IMR-90 (cell line): ENCODE results near the gene CCDC83. TPM values are rescaled to one million over a fixed set of nuclear protein-coding genes. Genes with fewer than 3 reads are reported as not detected.

Source experiments
- ATAC-seq: fragments of 200-7000 bp; cut with Tn5 transposase; 2 replicates; pipeline ENCODE4 v1.9.1; 2020; ENCODE audit warnings: low read depth, mild to moderate bottlenecking, moderate library complexity
- BruUV-seq: library from RNA; stranded (reverse); fragments of 400-500 nt; replicated peaks from 2 replicates; lab custom pipeline; 2021; lab: Mats Ljungman, UMichigan
- CTCF ChIA-PET: fragments of 300-600 bp; formaldehyde crosslinking; extraction: SDS; loops from one replicate; lab custom pipeline; 2021; ENCODE audit warnings: antibody characterized with exemption; lab: Yijun Ruan, JAX
- POLR2A ChIA-PET: fragments of 300-600 bp; sonication (Branson Sonifier 250); formaldehyde crosslinking; loops from one replicate; lab custom pipeline; 2022; ENCODE audit warnings: antibody characterized with exemption; ENCODE audit not compliant: unreplicated experiment; lab: Charles Lee
- DNase-seq: peaks from one replicate; pipeline ENCODE4 v3.0.0; 2013
- H2AFZ ChIP-seq: replicated peaks from 2 replicates; pipeline ENCODE3; 2013; ENCODE audit warnings: low read length, mild to moderate bottlenecking; ENCODE audit not compliant: poor library complexity
- H2AK5ac ChIP-seq: 2 replicates; pipeline ENCODE4 v1.6.1; 2013; ENCODE audit warnings: low read depth, low read length, inconsistent platforms
- H2AK9ac ChIP-seq: replicated peaks from 2 replicates; pipeline ENCODE3; 2013; ENCODE audit warnings: mild to moderate bottlenecking, low read depth, low read length, moderate library complexity; ENCODE audit not compliant: poor library complexity
- H2BK120ac ChIP-seq: 2 replicates; pipeline ENCODE4 v1.6.1; 2013; ENCODE audit warnings: low read depth, low read length, inconsistent platforms
- H2BK15ac ChIP-seq: 3 replicates; pipeline ENCODE4 v1.6.1; 2013; ENCODE audit warnings: low read depth, low read length, inconsistent platforms
- H2BK20ac ChIP-seq: 2 replicates; pipeline ENCODE4 v1.6.1; 2013; ENCODE audit warnings: low read depth, mild to moderate bottlenecking, inconsistent platforms, low read length, moderate library complexity
- H2BK5ac ChIP-seq: 2 replicates; pipeline ENCODE4 v1.6.1; 2013; ENCODE audit warnings: mild to moderate bottlenecking, low read depth, low read length, inconsistent platforms; ENCODE audit not compliant: poor library complexity, severe bottlenecking
- H3K14ac ChIP-seq: replicated peaks from 2 replicates; pipeline ENCODE4 v1.6.1; 2013; ENCODE audit warnings: low read depth, low read length, inconsistent platforms
- H3K18ac ChIP-seq: 2 replicates; pipeline ENCODE4 v1.6.1; 2013; ENCODE audit warnings: low read depth, low read length, control low read depth
- H3K23ac ChIP-seq: 2 replicates; pipeline ENCODE4 v1.6.1; 2013; ENCODE audit warnings: low read depth, low read length, inconsistent platforms
- H3K27ac ChIP-seq: 2 replicates; pipeline ENCODE4 v1.5.1; 2013; ENCODE audit warnings: mild to moderate bottlenecking, control low read depth, low read length; ENCODE audit not compliant: insufficient read depth
- H3K27me3 ChIP-seq: 2 replicates; pipeline ENCODE4 v1.6.1; 2013; ENCODE audit warnings: low read length; ENCODE audit not compliant: control insufficient read depth, insufficient read depth
- H3K36me3 ChIP-seq: 2 replicates; pipeline ENCODE4 v1.6.1; 2013; ENCODE audit warnings: low read length, mixed read lengths; ENCODE audit not compliant: control insufficient read depth, insufficient read depth
- H3K4ac ChIP-seq: 2 replicates; pipeline ENCODE4 v1.6.1; 2013; ENCODE audit warnings: low read depth, low read length, inconsistent platforms
- H3K4me1 ChIP-seq: 2 replicates; pipeline ENCODE4 v1.6.1; 2013; ENCODE audit warnings: low read length, mixed read lengths; ENCODE audit not compliant: control insufficient read depth, insufficient read depth
- H3K4me2 ChIP-seq: 2 replicates; pipeline ENCODE4 v1.6.1; 2013; ENCODE audit warnings: low read depth, mild to moderate bottlenecking, control low read depth, low read length, moderate library complexity
- H3K4me3 ChIP-seq: 2 replicates; pipeline ENCODE4 v1.5.1; 2013; ENCODE audit warnings: low read depth, mild to moderate bottlenecking, control low read depth, low read length, moderate library complexity; ENCODE audit not compliant: insufficient read depth
- H3K56ac ChIP-seq: 2 replicates; pipeline ENCODE4 v1.6.1; 2013; ENCODE audit warnings: low read length, inconsistent platforms; ENCODE audit not compliant: insufficient read depth; ENCODE audit errors: extremely low read depth
- H3K79me1 ChIP-seq, 2 experiments: 2 replicates each; pipeline ENCODE4 v1.6.1; 2013; ENCODE audit warnings: low read length in 2 of 2, inconsistent platforms in 1 of 2, low read depth in 1 of 2
- H3K9ac ChIP-seq: 2 replicates; pipeline ENCODE4 v1.6.1; 2013; ENCODE audit warnings: low read depth, low read length, control low read depth
- H3K9me1 ChIP-seq: 2 replicates; pipeline ENCODE4 v1.6.1; 2013; ENCODE audit warnings: low read length, inconsistent platforms; ENCODE audit not compliant: insufficient read depth
- H3K9me3 ChIP-seq: 2 replicates; pipeline ENCODE4 v1.6.1; 2013; ENCODE audit warnings: low read length; ENCODE audit not compliant: control insufficient read depth, insufficient read depth
- H4K20me1 ChIP-seq: 2 replicates; pipeline ENCODE4 v1.6.1; 2013; ENCODE audit warnings: low read length, inconsistent platforms; ENCODE audit not compliant: insufficient read depth
- H4K5ac ChIP-seq: 2 replicates; pipeline ENCODE4 v1.6.1; 2013; ENCODE audit warnings: mild to moderate bottlenecking, low read depth, low read length, control low read depth
- H4K8ac ChIP-seq, 2 experiments: 2 replicates each; pipeline ENCODE4 v1.6.1; 2013; ENCODE audit warnings: low read depth in 2 of 2, low read length in 2 of 2, control low read depth in 1 of 2, inconsistent platforms in 1 of 2
- H4K91ac ChIP-seq: 2 replicates; pipeline ENCODE4 v1.6.1; 2013; ENCODE audit warnings: low read depth, low read length, inconsistent platforms; ENCODE audit not compliant: insufficient read depth
- BHLHE40 ChIP-seq: fragments of 150-350 bp; IDR thresholded peaks from 2 replicates; pipeline ENCODE4 v1.6.1; 2016; ENCODE audit warnings: mild to moderate bottlenecking, low read depth, low read length
- CEBPB ChIP-seq: IDR thresholded peaks from 2 replicates; pipeline ENCODE4 v1.6.1; 2012; ENCODE audit warnings: low read depth, low read length, improper control_type of control experiment
- CHD1 ChIP-seq: IDR thresholded peaks from 2 replicates; pipeline ENCODE4 v1.6.1; 2012; ENCODE audit warnings: low read depth, low read length, improper control_type of control experiment
- FOS ChIP-seq: fragments of 150-350 bp; IDR thresholded peaks from 2 replicates; pipeline ENCODE4 v1.6.1; 2016; ENCODE audit warnings: low read depth, low read length
- MAFK ChIP-seq: IDR thresholded peaks from 2 replicates; pipeline ENCODE4 v1.6.1; 2012; ENCODE audit warnings: low read depth, low read length, improper control_type of control experiment
- NFE2L2 ChIP-seq: fragments of 150-350 bp; IDR thresholded peaks from 2 replicates; pipeline ENCODE4 v1.6.1; 2016; ENCODE audit warnings: low read depth, mild to moderate bottlenecking, low read length
- RFX5 ChIP-seq: IDR thresholded peaks from 2 replicates; pipeline ENCODE4 v1.8.0; 2012; ENCODE audit warnings: low read depth, mild to moderate bottlenecking, low read length, moderate library complexity
- WGBS, 2 experiments: methylation state at CpG; one replicate each; pipeline versions ENCODE4 v1.1.5 to v1.1.7; 2013; ENCODE audit warnings: missing lambda C conversion rate in 2 of 2; ENCODE audit not compliant: insufficient read length in 1 of 2; ENCODE audit errors: extremely low coverage in 2 of 2; 5-methylcytosine and 5-hydroxymethylcytosine counted together
- dilution Hi-C: fragments of 300-500 bp; cut with HindIII; formaldehyde crosslinking; loops from one replicate; pipeline ENCODE4 v1.14.3; 2018; ENCODE audit warnings: low sequenced_read_pairs; ENCODE audit not compliant: unreplicated experiment
- in situ Hi-C: fragments of 300-500 bp; cut with MboI; formaldehyde crosslinking; loops from 3 replicates; pipeline ENCODE4 v1.14.3; 2019; ENCODE audit warnings: low sequenced_read_pairs, inconsistent platforms, mixed read lengths
- intact Hi-C: fragments of 100-400 bp; cut with micrococcal nuclease; formaldehyde crosslinking; loops from 2 replicates; pipeline ENCODE4 v1.10.0; 2022
- polyA plus RNA-seq, 3 experiments: library from polyadenylated mRNA; depleted of rRNA; stranded (reverse); fragments of >200 nt; gene quantifications; 2 replicates each; pipeline ENCODE4 v1.2.3, GENCODE V29; 2012; ENCODE audit warnings: low replicate concordance in 1 of 3
- total RNA-seq: library from RNA; depleted of rRNA; stranded (reverse); fragments of >200 nt; gene quantifications from 2 replicates; pipeline ENCODE4 v1.2.3, GENCODE V29; 2012
- TF ChIP-seq, protein P1 (sequence below): fragments of 150-350 bp; IDR thresholded peaks from 2 replicates; pipeline ENCODE4 v1.6.1; 2017; ENCODE audit warnings: mild to moderate bottlenecking, antibody characterized with exemption, low read length, low read depth

Gene CCDC83
- total and polyA plus RNA-seq, 2 of the 4 experiments (the other 2 are of a cell fraction): not detected

DNA sequence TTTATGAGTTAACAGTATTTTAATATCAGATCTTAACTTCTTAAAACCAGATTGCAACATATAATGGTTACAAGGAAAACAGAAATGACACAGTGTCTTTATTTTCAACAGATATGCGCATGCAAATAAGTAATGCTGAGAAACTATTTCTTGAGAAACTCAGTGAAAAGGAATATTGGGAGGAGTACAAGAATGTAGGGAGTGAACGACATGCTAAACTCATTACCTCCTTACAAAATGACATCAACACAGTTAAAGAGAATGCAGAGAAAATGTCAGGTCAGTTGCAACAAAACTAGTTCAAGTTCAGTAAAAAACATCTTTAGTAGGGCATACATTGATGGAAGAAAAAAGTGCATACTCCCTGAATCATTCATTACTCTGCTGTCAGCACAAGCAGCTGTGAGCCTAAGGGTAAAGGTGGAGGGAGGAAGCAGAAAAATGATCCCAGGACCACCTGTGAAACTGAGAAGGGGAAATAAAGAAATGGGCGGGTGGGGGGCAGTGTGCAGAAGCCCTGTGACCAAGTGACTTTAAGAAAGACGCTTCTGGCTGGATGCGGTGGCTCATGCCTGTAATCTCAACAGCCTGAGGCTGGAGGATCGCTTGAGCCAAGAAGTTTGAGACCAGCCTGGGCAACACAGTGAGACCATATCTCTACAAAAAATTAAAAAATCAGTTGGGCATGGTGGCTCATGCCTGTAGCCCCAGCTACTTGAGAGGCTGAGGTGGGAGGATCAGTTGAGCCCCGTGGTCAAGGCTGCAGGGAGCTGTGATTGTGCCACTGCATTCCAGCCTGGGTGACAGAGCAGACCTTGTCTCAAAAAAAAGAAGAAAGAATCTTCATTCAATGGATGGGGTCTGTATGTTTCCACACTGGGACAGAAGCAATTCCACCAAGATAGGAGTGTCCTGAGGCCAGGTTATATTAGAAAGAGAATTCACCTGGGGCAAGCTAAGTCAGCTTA is 31.2 kb downstream of the CCDC83 start:
- H2AK9ac ChIP-seq: no peak overlapping the region
- no peak overlapping the region for H4K91ac ChIP-seq
- 0 out of 2 replicates have a peak overlapping the region, but pooled peaks have one; percentile 27 for H3K23ac ChIP-seq
- no peak overlapping the region for H2BK5ac ChIP-seq
- ChIA-PET CTCF (no interaction called here), POLR2A (no interaction called here)
- H3K56ac ChIP-seq: no peak overlapping the region
- no peak overlapping the region for H3K4me3 ChIP-seq
- no peak overlapping the region for H3K9ac ChIP-seq
- H3K4me1 ChIP-seq: peaks cover 14% of the 10 kb centered on the region
- 100% methylated on average over 1 of the region's 7 CpGs; no CpG with 5 or more reads in 1 of the 2 experiments for WGBS, 2 experiments
- no peak overlapping the region; the same call in 2 of the 3 replicates for H2BK15ac ChIP-seq
- no peaks in the 10 kb centered on the region for H3K9me3 ChIP-seq
- no peak overlapping the region for H2AFZ ChIP-seq
- H3K36me3 ChIP-seq: no peaks in the 10 kb centered on the region
- H3K4ac ChIP-seq: no peak overlapping the region
- no peak overlapping the region for H4K5ac ChIP-seq
- H3K79me1 ChIP-seq: no peaks in the 10 kb centered on the region
- no peak overlapping the region; the same call in 1 of the 2 replicates for H2BK120ac ChIP-seq
- intact Hi-C loops (no loop called here), in situ Hi-C loops (no loop called here), dilution Hi-C loops (no loop called here)
- H2AK5ac ChIP-seq: no peak overlapping the region; the same call in 1 of the 2 replicates
- no peak overlapping the region for H2BK20ac ChIP-seq
- H3K18ac ChIP-seq: no peak overlapping the region
- DNase-seq (peak; percentile 65), ATAC-seq (peak; percentile 27; the same call in 1 of the 2 replicates)
- H3K9me1 ChIP-seq: peaks cover 11% of the 10 kb centered on the region
- no peak overlapping the region for H4K8ac ChIP-seq
- TF ChIP-seq CHD1 (no peak), BHLHE40 (no peak), CEBPB (peak; percentile 40; the same call in 1 of the 2 replicates), NFE2L2 (no peak), MAFK (no peak), RFX5 (no peak), FOS (no peak)
- TF ChIP-seq, protein P1, sequence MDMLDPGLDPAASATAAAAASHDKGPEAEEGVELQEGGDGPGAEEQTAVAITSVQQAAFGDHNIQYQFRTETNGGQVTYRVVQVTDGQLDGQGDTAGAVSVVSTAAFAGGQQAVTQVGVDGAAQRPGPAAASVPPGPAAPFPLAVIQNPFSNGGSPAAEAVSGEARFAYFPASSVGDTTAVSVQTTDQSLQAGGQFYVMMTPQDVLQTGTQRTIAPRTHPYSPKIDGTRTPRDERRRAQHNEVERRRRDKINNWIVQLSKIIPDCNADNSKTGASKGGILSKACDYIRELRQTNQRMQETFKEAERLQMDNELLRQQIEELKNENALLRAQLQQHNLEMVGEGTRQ: no peak
- no peaks in the 10 kb centered on the region for H3K27me3 ChIP-seq
- no TSS peak for BruUV-seq
- H3K4me2 ChIP-seq: no peak overlapping the region; the same call in 1 of the 2 replicates
- no peaks in the 10 kb centered on the region; the same call in 1 of the 2 replicates for H4K20me1 ChIP-seq
- H3K27ac ChIP-seq: no peak overlapping the region
- H3K14ac ChIP-seq: no peak overlapping the region
